ENCODE data around the gene NUAK2. TPM values are rescaled to one million over a fixed set of nuclear protein-coding genes. Genes with fewer than 3 reads are reported as not detected.

NUAK2 gene
- total and polyA plus RNA-seq, 4 donors: 1.3 to 2.4 (median 2.1) TPM

DNA sequence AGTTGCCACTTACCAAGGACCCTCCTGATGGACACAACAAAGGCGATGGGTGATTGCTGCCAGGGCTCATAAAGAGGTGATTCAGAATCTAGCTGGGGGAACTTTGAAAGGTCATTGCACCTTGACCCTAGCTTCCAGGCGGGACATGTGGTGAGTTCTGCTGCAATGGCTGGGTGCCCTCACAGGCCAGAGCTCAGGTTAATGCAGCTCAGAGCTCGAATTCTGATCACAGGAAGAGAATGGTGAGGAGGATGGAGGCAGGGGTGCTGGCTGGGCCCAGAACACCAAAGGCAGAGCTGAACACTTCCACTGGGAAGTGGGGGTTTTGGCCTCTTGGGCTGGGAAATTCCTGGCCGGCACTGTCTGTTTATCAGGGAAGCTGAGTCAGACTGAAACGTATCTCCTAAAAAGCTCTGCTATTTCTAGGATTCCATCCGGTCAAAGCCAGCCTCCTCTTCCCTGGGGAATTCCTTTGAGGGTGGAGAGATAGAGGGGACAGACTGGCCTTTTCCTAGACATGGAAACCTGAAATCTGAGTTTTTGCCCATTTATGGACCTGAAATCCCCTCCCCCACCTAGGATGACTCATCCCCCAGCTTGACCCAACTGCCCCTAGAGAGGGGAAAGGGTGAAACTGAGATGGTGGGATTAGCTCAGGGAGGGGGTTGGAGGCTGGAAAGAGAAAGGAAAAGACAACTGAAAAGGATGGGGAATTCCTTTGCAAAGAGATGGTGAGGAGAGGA lies 27.2 kb downstream of the NUAK2 start:
- no peak overlapping the region for H3K9ac ChIP-seq (ENCODE audit: low read depth in 1 of 2, low read length in 2 of 2)
- peak overlapping the region; percentile 52 to 56 for H3K27ac ChIP-seq (ENCODE audit: low read depth in 1 of 2, low read length in 2 of 2)
- 16% methylated on average over 6 of the region's 6 CpGs for WGBS
- no peaks in the 10 kb centered on the region for H3K36me3 ChIP-seq (ENCODE audit: control insufficient read depth in 4 of 4, insufficient read depth in 3 of 4, low read depth in 1 of 4, low read length in 3 of 4)
- TF ChIP-seq SP1 (IDR thresholded peaks at IDR 0.05) (peak; percentile 92), JUND (IDR thresholded peaks at IDR 0.05) (peak; percentile 93 to 95), RAD21 (IDR thresholded peaks at IDR 0.05) (peak in 1 of 2 donors; percentile 27), GABPA (IDR thresholded peaks at IDR 0.05 in 1 of 2, conservative IDR thresholded peaks at IDR 0.05 in 1 of 2) (no peak), FOXA2 (IDR thresholded peaks at IDR 0.05) (no peak), TAF1 (conservative IDR thresholded peaks at IDR 0.05) (no peak), EGR1 (IDR thresholded peaks at IDR 0.05; ENCODE audit: low read depth in 2 of 2) (peak in 1 of 2 donors; percentile 57), YY1 (IDR thresholded peaks at IDR 0.05) (peak; percentile 79), ZBTB33 (IDR thresholded peaks at IDR 0.05) (peak; percentile 32), HNF4A (conservative IDR thresholded peaks at IDR 0.05) (peak; percentile 92 to 93), REST (IDR thresholded peaks at IDR 0.05) (peak; percentile 55), HNF4G (IDR thresholded peaks at IDR 0.05) (peak; percentile 85), NR2F2 (IDR thresholded peaks at IDR 0.05) (peak; percentile 85), RXRA (IDR thresholded peaks at IDR 0.05) (peak; percentile 98), FOXA1 (IDR thresholded peaks at IDR 0.05) (peak; percentile 10)
- TF ChIP-seq, protein P1, sequence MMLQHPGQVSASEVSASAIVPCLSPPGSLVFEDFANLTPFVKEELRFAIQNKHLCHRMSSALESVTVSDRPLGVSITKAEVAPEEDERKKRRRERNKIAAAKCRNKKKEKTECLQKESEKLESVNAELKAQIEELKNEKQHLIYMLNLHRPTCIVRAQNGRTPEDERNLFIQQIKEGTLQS (IDR thresholded peaks at IDR 0.05): peak; percentile 91
- TF ChIP-seq, protein P2, sequence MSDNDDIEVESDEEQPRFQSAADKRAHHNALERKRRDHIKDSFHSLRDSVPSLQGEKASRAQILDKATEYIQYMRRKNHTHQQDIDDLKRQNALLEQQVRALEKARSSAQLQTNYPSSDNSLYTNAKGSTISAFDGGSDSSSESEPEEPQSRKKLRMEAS (IDR thresholded peaks at IDR 0.05): peak; percentile 83
- TF ChIP-seq, protein P3, sequence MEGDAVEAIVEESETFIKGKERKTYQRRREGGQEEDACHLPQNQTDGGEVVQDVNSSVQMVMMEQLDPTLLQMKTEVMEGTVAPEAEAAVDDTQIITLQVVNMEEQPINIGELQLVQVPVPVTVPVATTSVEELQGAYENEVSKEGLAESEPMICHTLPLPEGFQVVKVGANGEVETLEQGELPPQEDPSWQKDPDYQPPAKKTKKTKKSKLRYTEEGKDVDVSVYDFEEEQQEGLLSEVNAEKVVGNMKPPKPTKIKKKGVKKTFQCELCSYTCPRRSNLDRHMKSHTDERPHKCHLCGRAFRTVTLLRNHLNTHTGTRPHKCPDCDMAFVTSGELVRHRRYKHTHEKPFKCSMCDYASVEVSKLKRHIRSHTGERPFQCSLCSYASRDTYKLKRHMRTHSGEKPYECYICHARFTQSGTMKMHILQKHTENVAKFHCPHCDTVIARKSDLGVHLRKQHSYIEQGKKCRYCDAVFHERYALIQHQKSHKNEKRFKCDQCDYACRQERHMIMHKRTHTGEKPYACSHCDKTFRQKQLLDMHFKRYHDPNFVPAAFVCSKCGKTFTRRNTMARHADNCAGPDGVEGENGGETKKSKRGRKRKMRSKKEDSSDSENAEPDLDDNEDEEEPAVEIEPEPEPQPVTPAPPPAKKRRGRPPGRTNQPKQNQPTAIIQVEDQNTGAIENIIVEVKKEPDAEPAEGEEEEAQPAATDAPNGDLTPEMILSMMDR (IDR thresholded peaks at IDR 0.05; ENCODE audit: low read depth, low read length, missing input control): peak; percentile 1
- no peaks in the 10 kb centered on the region for H3K27me3 ChIP-seq (ENCODE audit: control insufficient read depth in 4 of 4, insufficient read depth in 4 of 4, low read length in 3 of 4)
- no peaks in the 10 kb centered on the region for H3K9me3 ChIP-seq (ENCODE audit: control insufficient read depth in 4 of 4, low read length in 3 of 4)
- no peak for DNase-seq (ENCODE audit: low spot score)
- H3K4me1 ChIP-seq (ENCODE audit: control insufficient read depth in 4 of 4, insufficient read depth in 4 of 4, low read length in 3 of 4): peaks cover 12 to 17% (median 14%) of the 10 kb centered on the region in 4 donors
- H3K4me3 ChIP-seq (ENCODE audit: low read depth in 1 of 3, low read length in 3 of 3): no peak overlapping the region
